Hepatocyte (in vitro differentiated cells): ENCODE data around the gene SH2B3.

Source experiments
- EZH2 ChIP-seq: fragments of 200-600 bp; sonication (generic); IDR thresholded peaks from 2 replicates; pipeline ENCODE4 v1.6.1; 2016; ENCODE audit warnings: antibody characterized with exemption, mild to moderate bottlenecking, borderline replicate concordance
- EZH2phosphoT487 ChIP-seq: fragments of 200-600 bp; sonication (generic); IDR thresholded peaks from one replicate; pipeline ENCODE4 v1.6.1; 2018; ENCODE audit warnings: antibody characterized with exemption, mild to moderate bottlenecking, low read depth, moderate library complexity; ENCODE audit not compliant: unreplicated experiment, severe bottlenecking

DNA sequence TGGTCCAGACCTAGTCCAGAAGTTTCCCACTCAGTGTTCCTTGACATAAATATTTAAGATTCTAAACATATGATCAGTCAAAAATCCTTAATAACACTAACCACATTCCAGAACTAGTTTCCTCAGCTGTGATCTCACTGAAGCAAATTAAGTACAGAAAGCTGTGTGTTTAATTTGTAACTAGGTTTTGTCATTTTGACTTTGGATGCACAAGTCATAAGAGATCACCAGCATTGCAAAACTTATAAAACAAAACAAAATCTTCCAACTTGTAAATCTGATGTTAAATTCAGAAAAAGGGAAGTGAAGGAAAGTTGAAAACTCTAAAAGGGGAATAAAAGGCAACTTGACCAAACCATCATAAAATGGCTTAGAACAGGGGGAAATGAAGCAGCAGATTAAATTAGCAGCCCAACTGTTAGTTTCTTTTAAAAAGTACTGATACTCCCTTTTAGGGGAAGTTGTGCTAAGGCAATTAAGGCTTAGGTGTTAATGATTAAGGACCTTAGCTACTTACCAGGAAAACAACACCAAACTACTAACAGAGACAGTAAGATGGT lies 56.6 kb downstream of the SH2B3 start:
- TF ChIP-seq EZH2 (no peak), EZH2phosphoT487 (no peak)
